Neural progenitor cell (in vitro differentiated cells): Measurements from ENCODE around the gene PRDX5. TPM values are rescaled to one million over a fixed set of nuclear protein-coding genes. Genes with fewer than 3 reads are reported as not detected.
A peak's percentile ranks its signal among the peaks of the same experiment; 100 is the strongest.

Experiments
- DNase-seq: peaks from one replicate; pipeline ENCODE4 v3.0.0-alpha.2; 2016; ENCODE audit warnings: low spot score
- H2AFZ ChIP-seq: fragments of 200-600 bp; sonication (generic); replicated peaks from 2 replicates; pipeline ENCODE4 v1.6.1; 2016; ENCODE audit warnings: antibody characterized with exemption
- H3F3A ChIP-seq: fragments of 200-600 bp; sonication (generic); 2 replicates; pipeline ENCODE4 v1.6.1; 2016; ENCODE audit warnings: antibody characterized with exemption, low read depth
- H3K27ac ChIP-seq: fragments of 200-600 bp; sonication (generic); 2 replicates; pipeline ENCODE4 v1.5.1; 2016; ENCODE audit warnings: mild to moderate bottlenecking
- H3K27me3 ChIP-seq: fragments of 200-600 bp; sonication (generic); 2 replicates; pipeline ENCODE4 v1.6.1; 2016; ENCODE audit warnings: mild to moderate bottlenecking, moderate library complexity
- H3K36me3 ChIP-seq: fragments of 200-600 bp; sonication (generic); 2 replicates; pipeline ENCODE4 v1.5.1; 2016
- H3K4me1 ChIP-seq: fragments of 200-600 bp; sonication (generic); 2 replicates; pipeline ENCODE4 v1.6.1; 2016; ENCODE audit warnings: mixed run types
- H3K4me2 ChIP-seq: fragments of 200-600 bp; sonication (generic); 2 replicates; pipeline ENCODE4 v1.6.1; 2016
- H3K4me3 ChIP-seq: fragments of 200-600 bp; sonication (generic); 2 replicates; pipeline ENCODE4 v1.5.1; 2016
- H3K79me2 ChIP-seq: fragments of 200-600 bp; sonication (generic); 2 replicates; pipeline ENCODE4 v1.6.1; 2016; ENCODE audit warnings: low read depth
- H3K9ac ChIP-seq: fragments of 200-600 bp; sonication (generic); 2 replicates; pipeline ENCODE4 v1.6.1; 2016
- H3K9me3 ChIP-seq: fragments of 200-600 bp; sonication (generic); 2 replicates; pipeline ENCODE4 v1.5.1; 2016; ENCODE audit warnings: low read depth
- H4K20me1 ChIP-seq: fragments of 200-600 bp; sonication (generic); 2 replicates; pipeline ENCODE4 v1.6.1; 2016; ENCODE audit warnings: low read depth
- H3K27ac Mint-ChIP-seq: 3 replicates; pipeline ENCODE4 v1.8.0; 2021; ENCODE audit warnings: mixed read lengths
- H3K27me3 Mint-ChIP-seq: 2 replicates; pipeline ENCODE4 v1.8.0; 2022; ENCODE audit warnings: low read depth, mild to moderate bottlenecking, inconsistent platforms, moderate library complexity, mixed read lengths; ENCODE audit not compliant: insufficient read depth
- H3K36me3 Mint-ChIP-seq: 3 replicates; pipeline ENCODE4 v1.8.0; 2021; ENCODE audit warnings: mixed read lengths
- H3K4me1 Mint-ChIP-seq: 3 replicates; pipeline ENCODE4 v1.8.0; 2021; ENCODE audit warnings: mixed read lengths
- H3K4me3 Mint-ChIP-seq: 3 replicates; pipeline ENCODE4 v1.8.0; 2021; ENCODE audit warnings: mild to moderate bottlenecking, moderate library complexity, mixed read lengths
- H3K9me3 Mint-ChIP-seq: 3 replicates; pipeline ENCODE4 v1.8.0; 2020; ENCODE audit warnings: mixed read lengths
- microRNA counts: library from miRNA; unstranded; fragments of <30 nt; microRNA quantifications from one replicate; lab custom pipeline; 2016
- microRNA-seq: library from miRNA; unstranded; fragments of <30 nt; microRNA quantifications from one replicate; pipeline ENCODE4, GENCODE V29; 2016
- small RNA-seq: library from RNA; depleted of rRNA; stranded (forward); fragments of <200 nt; gene quantifications from one replicate; pipeline ENCODE3, GENCODE V24; 2015
- total RNA-seq: library from RNA; depleted of rRNA; stranded (reverse); fragments of >200 nt; gene quantifications from 2 replicates; pipeline ENCODE4 v1.2.3, GENCODE V29; 2015; ENCODE audit warnings: low replicate concordance
- TF ChIP-seq, protein P1 (sequence below): fragments of 200-600 bp; sonication (generic); IDR thresholded peaks from 2 replicates; pipeline ENCODE4 v1.5.1; 2017; ENCODE audit warnings: antibody characterized with exemption, mild to moderate bottlenecking

The PRDX5 gene
- total RNA-seq, 1 donor from 2014 or later = 111 TPM

- no peak overlapping the region for H3K27ac ChIP-seq
- no peaks in the 10 kb centered on the region for H3K79me2 ChIP-seq
- H3K9me3 ChIP-seq = no peaks in the 10 kb centered on the region
- H3K36me3 Mint-ChIP-seq = peaks cover 15% of the 10 kb centered on the region
- peaks cover 8% of the 10 kb centered on the region for H3F3A ChIP-seq
- no peaks in the 10 kb centered on the region for H3K9me3 Mint-ChIP-seq
- H3K4me2 ChIP-seq = no peak overlapping the region
- H3K4me1 Mint-ChIP-seq = peaks cover 7% of the 10 kb centered on the region
- H3K27me3 ChIP-seq = no peaks in the 10 kb centered on the region
- H3K36me3 ChIP-seq = no peaks in the 10 kb centered on the region
- no peaks in the 10 kb centered on the region for H3K4me1 ChIP-seq
- H3K4me3 ChIP-seq = no peak overlapping the region
- peaks cover 3% of the 10 kb centered on the region for H3K27me3 Mint-ChIP-seq
- no peak overlapping the region for H2AFZ ChIP-seq
- no peak overlapping the region for H3K4me3 Mint-ChIP-seq
- no peak overlapping the region for H3K9ac ChIP-seq
- TF ChIP-seq, protein P1, sequence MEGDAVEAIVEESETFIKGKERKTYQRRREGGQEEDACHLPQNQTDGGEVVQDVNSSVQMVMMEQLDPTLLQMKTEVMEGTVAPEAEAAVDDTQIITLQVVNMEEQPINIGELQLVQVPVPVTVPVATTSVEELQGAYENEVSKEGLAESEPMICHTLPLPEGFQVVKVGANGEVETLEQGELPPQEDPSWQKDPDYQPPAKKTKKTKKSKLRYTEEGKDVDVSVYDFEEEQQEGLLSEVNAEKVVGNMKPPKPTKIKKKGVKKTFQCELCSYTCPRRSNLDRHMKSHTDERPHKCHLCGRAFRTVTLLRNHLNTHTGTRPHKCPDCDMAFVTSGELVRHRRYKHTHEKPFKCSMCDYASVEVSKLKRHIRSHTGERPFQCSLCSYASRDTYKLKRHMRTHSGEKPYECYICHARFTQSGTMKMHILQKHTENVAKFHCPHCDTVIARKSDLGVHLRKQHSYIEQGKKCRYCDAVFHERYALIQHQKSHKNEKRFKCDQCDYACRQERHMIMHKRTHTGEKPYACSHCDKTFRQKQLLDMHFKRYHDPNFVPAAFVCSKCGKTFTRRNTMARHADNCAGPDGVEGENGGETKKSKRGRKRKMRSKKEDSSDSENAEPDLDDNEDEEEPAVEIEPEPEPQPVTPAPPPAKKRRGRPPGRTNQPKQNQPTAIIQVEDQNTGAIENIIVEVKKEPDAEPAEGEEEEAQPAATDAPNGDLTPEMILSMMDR = no peak
- no peak overlapping the region for H3K27ac Mint-ChIP-seq
- H4K20me1 ChIP-seq = no peaks in the 10 kb centered on the region
- no peak for DNase-seq
Observed at GRCh38 chr11:64371201-64371600, 53.3 kb downstream of the PRDX5 start.

MicroRNAs encoded within 50 kb of the gene (microRNA counts, 767-probe panel; counts per million panel counts)
- 460 counts per million, percentile 90 among the panel's probes with 10 or more counts for microRNA hsa-miR-1237 (lab: Ali Mortazavi, UCI)

Small RNA genes within 50 kb of the gene (microRNA-seq; reads per million reads assigned to microRNA genes)
- gene MIR1237 = 1.6 reads per million
- gene MIR7155 = not detected

Small RNA genes within 50 kb of the gene (small RNA-seq; reads per million reads assigned to genes)
- gene MIR1237 = not detected
- not detected for gene MIR7155
- not detected for gene RF00019

Other genes with a start within 250 kb of the PRDX5 start
- 11.9 and 27.8 TPM in 2 replicates for gene MACROD1, start 152.0 kb upstream of the PRDX5 start, total RNA-seq
- gene STIP1, start 131.9 kb upstream of the PRDX5 start, total RNA-seq = 252 and 254 TPM in 2 replicates
- gene FERMT3, start 111.4 kb upstream of the PRDX5 start, total RNA-seq = 0.31 TPM in 1 of 2 replicates, not detected in the other
- gene TRPT1, start 91.9 kb upstream of the PRDX5 start, total RNA-seq = 17.5 and 63.4 TPM in 2 replicates
- gene NUDT22, start 91.8 kb upstream of the PRDX5 start, total RNA-seq = 23.5 and 28.8 TPM in 2 replicates
- gene DNAJC4, start 87.6 kb upstream of the PRDX5 start, total RNA-seq = 3.9 and 18.1 TPM in 2 replicates
- gene VEGFB, start 83.5 kb upstream of the PRDX5 start, total RNA-seq = 2.3 and 6.8 TPM in 2 replicates
- 5.3 and 25.1 TPM in 2 replicates for gene FKBP2, start 77.0 kb upstream of the PRDX5 start, total RNA-seq
- gene PPP1R14B, start 71.2 kb upstream of the PRDX5 start, total RNA-seq = 107 and 167 TPM in 2 replicates
- gene PLCB3, start 66.6 kb upstream of the PRDX5 start, total RNA-seq = 15.6 and 43.4 TPM in 2 replicates
- gene BAD, start 33.5 kb upstream of the PRDX5 start, total RNA-seq = 19.0 and 49.6 TPM in 2 replicates
- gene GPR137, start 32.3 kb upstream of the PRDX5 start, total RNA-seq = 4.9 and 30.8 TPM in 2 replicates
- 0.19 TPM in 1 of 2 replicates, not detected in the other for gene KCNK4, start 26.8 kb upstream of the PRDX5 start, total RNA-seq
- gene CATSPERZ, start 17.8 kb upstream of the PRDX5 start, total RNA-seq = 0.22 TPM in 1 of 2 replicates, not detected in the other
- 5.5 and 22.0 TPM in 2 replicates for gene ESRRA, start 12.6 kb upstream of the PRDX5 start, total RNA-seq
- 257 and 284 TPM in 2 replicates for gene TRMT112, start 562 bp upstream of the PRDX5 start, total RNA-seq
- 0.62 and 9.0 TPM in 2 replicates for gene CCDC88B, start 22.1 kb downstream of the PRDX5 start, total RNA-seq
- gene RPS6KA4, start 41.0 kb downstream of the PRDX5 start, total RNA-seq = 12.7 and 16.9 TPM in 2 replicates
- gene SLC22A11, start 237.8 kb downstream of the PRDX5 start, total RNA-seq = not detected in 2 replicates